ENCODE measurements around the gene TMEM121B.

The TMEM121B gene

DNA sequence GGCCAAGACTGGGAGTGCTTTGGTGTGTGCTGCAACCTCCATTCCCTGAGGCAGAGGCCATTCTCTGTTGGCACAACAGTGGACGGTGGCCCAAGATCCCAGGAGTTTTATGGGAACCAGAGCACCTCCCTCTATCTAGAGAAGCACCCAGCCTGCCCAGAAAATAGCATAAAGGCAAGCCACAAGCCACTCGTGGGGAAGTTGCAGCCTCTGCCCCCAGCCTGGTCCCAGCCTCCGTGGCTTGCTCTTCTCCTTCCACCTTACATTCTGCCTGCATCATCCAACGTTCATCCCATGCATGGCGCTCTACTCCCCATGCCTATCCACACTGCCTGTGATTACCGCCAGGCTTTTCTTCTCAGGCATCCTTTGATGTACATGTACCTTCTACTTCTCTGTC is 20.5 kb downstream of the TMEM121B start:
- Mint-ChIP-seq H3K27ac (peak overlapping the region; percentile 23), H3K4me1 (ENCODE audit: low read depth) (peaks cover 77% of the 10 kb centered on the region), H3K9me3 (no peaks in the 10 kb centered on the region), H3K4me3 (peak overlapping the region; percentile 40), H3K36me3 (ENCODE audit: low read depth) (peaks cover 74% of the 10 kb centered on the region), H3K27me3 (ENCODE audit: low read depth) (no peaks in the 10 kb centered on the region)

DNA sequence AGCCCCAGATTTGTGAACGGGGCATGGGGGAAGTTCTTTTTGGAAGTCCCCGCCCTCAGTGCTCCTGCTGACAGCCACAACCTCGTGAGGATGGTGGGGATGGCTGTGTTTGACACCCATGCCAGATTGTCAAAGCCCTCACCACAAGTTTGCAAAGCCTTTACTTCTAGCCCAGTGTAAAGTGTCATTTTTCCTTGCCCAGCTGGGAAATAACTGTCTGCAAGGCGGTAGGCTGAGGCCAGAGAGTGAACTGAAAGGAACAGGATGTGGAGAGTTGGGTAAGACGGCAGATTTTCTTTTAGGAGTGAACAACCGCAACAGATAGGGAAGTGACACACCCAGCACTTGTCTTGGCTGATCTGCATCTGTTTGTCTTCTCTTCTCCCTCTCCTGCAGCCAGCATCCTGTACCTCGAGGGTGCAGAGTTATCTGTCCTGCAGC is 22.8 kb downstream of the TMEM121B start:
- Mint-ChIP-seq H3K27ac (peak overlapping the region; percentile 88), H3K9me3 (no peaks in the 10 kb centered on the region), H3K36me3 (ENCODE audit: low read depth) (peaks cover 67% of the 10 kb centered on the region), H3K27me3 (ENCODE audit: low read depth) (no peaks in the 10 kb centered on the region), H3K4me1 (ENCODE audit: low read depth) (peaks cover 76% of the 10 kb centered on the region), H3K4me3 (peak overlapping the region; percentile 78)

DNA sequence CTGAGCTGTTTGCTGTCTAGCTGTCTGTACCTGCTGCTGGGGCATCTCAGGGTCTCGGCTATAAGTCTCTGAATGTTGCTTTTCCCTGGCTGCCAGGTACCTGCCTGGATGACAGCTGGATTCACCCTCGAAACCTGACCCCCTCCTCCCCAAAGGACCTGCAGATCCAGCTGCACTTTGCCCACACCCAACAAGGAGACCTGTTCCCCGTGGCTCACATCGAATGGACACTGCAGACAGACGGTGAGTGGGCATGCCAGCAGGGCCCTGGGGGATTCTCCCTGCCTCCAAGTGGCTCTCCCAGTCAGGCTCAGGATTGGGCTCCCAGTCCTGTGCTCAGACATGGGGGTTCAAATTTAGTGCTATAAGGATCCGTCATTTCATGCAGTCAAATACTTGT is 23.5 kb downstream of the TMEM121B start:
- H3K36me3 Mint-ChIP-seq (ENCODE audit: low read depth): peaks cover 69% of the 10 kb centered on the region
- peak overlapping the region; percentile 88 for H3K27ac Mint-ChIP-seq
- peak overlapping the region; percentile 78 for H3K4me3 Mint-ChIP-seq
- no peaks in the 10 kb centered on the region for H3K27me3 Mint-ChIP-seq (ENCODE audit: low read depth)
- H3K9me3 Mint-ChIP-seq: no peaks in the 10 kb centered on the region
- peaks cover 78% of the 10 kb centered on the region for H3K4me1 Mint-ChIP-seq (ENCODE audit: low read depth)

GRCh38 chr22:17097062-17097461 is 24.1 kb downstream of the TMEM121B start:
- Mint-ChIP-seq H3K27ac (no peak overlapping the region), H3K4me3 (no peak overlapping the region), H3K27me3 (ENCODE audit: low read depth) (no peaks in the 10 kb centered on the region), H3K36me3 (ENCODE audit: low read depth) (peaks cover 67% of the 10 kb centered on the region), H3K9me3 (no peaks in the 10 kb centered on the region), H3K4me1 (ENCODE audit: low read depth) (peaks cover 78% of the 10 kb centered on the region)

DNA sequence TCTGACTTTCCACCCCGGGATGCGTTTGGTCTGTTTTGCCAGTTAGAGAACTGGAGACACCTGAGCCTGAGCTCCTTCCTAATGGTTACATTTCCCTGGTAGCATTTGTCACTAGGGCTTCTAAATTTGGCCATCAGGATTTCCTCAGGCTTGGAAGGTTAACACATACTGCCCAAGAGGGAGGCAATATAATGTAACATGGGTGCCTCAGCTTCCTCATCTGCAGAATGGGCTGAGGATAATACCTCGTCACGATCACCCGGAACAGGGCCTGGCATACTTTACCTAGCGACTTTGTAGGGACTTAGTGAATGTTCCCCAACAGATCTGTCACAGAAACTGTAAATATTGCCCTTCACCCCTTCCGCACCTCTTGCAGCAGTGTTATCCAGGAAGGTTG is 25.1 kb downstream of the TMEM121B start:
- H3K4me1 Mint-ChIP-seq (ENCODE audit: low read depth): peaks cover 75% of the 10 kb centered on the region

DNA sequence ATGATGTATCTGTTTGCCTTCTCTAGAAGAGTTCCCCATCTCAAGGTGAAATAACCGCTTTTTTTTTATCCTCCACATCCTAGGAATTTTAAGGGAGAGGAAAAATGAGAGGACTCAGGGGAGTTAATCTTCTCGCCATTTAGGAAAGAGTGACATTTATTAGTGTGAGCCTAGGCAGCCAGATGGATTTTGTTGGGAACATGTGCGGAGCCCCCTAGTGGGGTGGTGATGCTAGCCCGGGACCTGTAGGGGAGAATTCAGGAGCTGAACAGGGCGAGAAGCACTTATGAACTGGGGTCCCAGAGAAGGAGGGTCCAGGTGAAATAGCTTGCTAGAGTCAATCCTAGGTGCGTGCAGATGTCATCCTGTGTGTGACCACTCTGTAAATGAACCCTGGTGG is 25.6 kb downstream of the TMEM121B start:
- no peak overlapping the region for H3K4me3 Mint-ChIP-seq
- H3K4me1 Mint-ChIP-seq (ENCODE audit: low read depth): peaks cover 75% of the 10 kb centered on the region
- H3K27me3 Mint-ChIP-seq (ENCODE audit: low read depth): no peaks in the 10 kb centered on the region
- peaks cover 60% of the 10 kb centered on the region for H3K36me3 Mint-ChIP-seq (ENCODE audit: low read depth)
- no peak overlapping the region for H3K27ac Mint-ChIP-seq
- no peaks in the 10 kb centered on the region for H3K9me3 Mint-ChIP-seq

More for the DNA sequence above, 25.1 kb downstream of the TMEM121B start:
- no peak overlapping the region for H3K27ac Mint-ChIP-seq
- no peak overlapping the region for H3K4me3 Mint-ChIP-seq
- H3K36me3 Mint-ChIP-seq (ENCODE audit: low read depth): peaks cover 62% of the 10 kb centered on the region
- H3K27me3 Mint-ChIP-seq (ENCODE audit: low read depth): no peaks in the 10 kb centered on the region
- H3K9me3 Mint-ChIP-seq: no peaks in the 10 kb centered on the region

GRCh38 chr22:17093081-17093480 is 28.1 kb downstream of the TMEM121B start:
- no peak overlapping the region for H3K27ac Mint-ChIP-seq
- no peak overlapping the region for H3K4me3 Mint-ChIP-seq
- H3K27me3 Mint-ChIP-seq (ENCODE audit: low read depth): no peaks in the 10 kb centered on the region
- H3K4me1 Mint-ChIP-seq (ENCODE audit: low read depth): peaks cover 64% of the 10 kb centered on the region
- no peaks in the 10 kb centered on the region for H3K9me3 Mint-ChIP-seq
- peaks cover 44% of the 10 kb centered on the region for H3K36me3 Mint-ChIP-seq (ENCODE audit: low read depth)

- H3K4me1 Mint-ChIP-seq (ENCODE audit: low read depth): peaks cover 65% of the 10 kb centered on the region
- no peak overlapping the region for H3K4me3 Mint-ChIP-seq
- H3K27ac Mint-ChIP-seq: no peak overlapping the region
- H3K36me3 Mint-ChIP-seq (ENCODE audit: low read depth): peaks cover 43% of the 10 kb centered on the region
- H3K9me3 Mint-ChIP-seq: no peaks in the 10 kb centered on the region
- H3K27me3 Mint-ChIP-seq (ENCODE audit: low read depth): no peaks in the 10 kb centered on the region
Measured at GRCh38 chr22:17091851-17092250, 29.3 kb downstream of the TMEM121B start.

- no peak overlapping the region for H3K4me3 Mint-ChIP-seq
- no peak overlapping the region for H3K27ac Mint-ChIP-seq
- H3K4me1 Mint-ChIP-seq (ENCODE audit: low read depth): peaks cover 66% of the 10 kb centered on the region
Measured at GRCh38 chr22:17090550-17090949, 30.6 kb downstream of the TMEM121B start.

DNA sequence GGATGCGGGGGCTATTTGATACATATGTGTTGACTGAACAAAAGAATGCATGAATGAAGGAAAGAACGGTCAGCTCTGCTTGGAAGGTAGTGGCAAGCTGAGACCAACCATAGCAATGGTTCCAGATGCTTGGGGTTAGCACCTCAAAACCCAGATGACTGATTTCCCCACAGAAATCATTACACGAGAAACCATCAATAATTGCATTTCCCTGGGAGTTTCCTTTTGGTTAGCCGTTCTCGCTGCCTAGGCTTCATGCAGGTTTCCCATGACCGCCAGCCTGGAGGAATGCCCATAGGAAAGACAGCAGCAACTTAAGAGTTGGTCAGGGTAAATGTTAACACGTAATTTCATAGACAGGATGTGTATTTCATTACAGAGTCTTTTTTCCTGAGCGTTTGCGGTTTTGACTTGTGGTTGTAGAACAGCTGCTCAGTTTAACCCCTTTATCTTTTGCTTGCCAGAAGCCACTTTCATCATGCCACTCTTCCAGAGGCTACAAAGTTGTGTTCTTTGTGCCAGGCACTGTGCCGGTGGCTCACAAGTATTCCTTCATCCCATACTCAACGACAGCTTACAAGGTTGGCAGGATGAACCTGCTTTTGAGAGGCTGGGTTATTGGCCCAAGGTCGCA is 33.5 kb downstream of the TMEM121B start:
- peaks cover 53% of the 10 kb centered on the region for H3K4me1 Mint-ChIP-seq (ENCODE audit: low read depth)
- H3K4me3 Mint-ChIP-seq: peak overlapping the region; percentile 92
- H3K27ac Mint-ChIP-seq: peak overlapping the region; percentile 90
- no peaks in the 10 kb centered on the region for H3K27me3 Mint-ChIP-seq (ENCODE audit: low read depth)
- no peaks in the 10 kb centered on the region for H3K9me3 Mint-ChIP-seq
- peaks cover 28% of the 10 kb centered on the region for H3K36me3 Mint-ChIP-seq (ENCODE audit: low read depth)

More at GRCh38 chr22:17090550-17090949, 30.6 kb downstream of the TMEM121B start:
- Mint-ChIP-seq H3K9me3 (no peaks in the 10 kb centered on the region), H3K36me3 (ENCODE audit: low read depth) (peaks cover 46% of the 10 kb centered on the region), H3K27me3 (ENCODE audit: low read depth) (no peaks in the 10 kb centered on the region)

DNA sequence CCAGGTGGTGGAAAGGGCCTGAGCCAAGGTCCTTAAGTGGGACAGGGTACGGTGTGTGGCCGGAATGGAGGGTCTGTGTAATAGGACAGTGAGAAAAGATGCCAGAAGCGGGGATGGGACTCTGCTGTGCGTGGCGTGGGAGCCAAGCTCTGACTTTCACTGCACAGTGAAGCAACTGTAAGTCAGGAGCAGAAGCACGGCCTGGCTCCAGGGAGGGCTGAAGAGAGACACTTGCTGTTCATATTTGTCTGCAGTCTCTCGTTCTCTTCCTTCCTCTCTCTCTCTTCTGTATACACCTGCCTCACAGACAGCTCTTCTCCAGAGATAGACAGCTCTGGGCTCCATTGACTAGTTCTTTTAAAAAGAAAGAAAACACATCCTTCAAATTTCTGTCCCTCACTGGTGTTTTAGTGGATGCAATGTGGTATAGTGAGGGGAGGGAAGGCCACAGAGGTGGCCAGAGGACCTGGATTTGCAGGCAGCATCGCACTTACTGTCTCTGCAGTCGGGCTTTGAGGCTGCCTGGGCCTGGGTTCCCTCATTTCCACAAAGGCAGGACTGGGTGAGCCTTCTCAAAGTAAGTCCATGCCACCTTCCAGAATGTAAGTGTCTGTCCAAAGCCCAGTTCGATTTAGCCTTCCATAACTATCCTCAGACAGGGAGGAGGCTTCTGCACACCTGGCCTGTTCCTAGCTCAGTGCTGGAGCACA is 34.2 kb downstream of the TMEM121B start:
- Mint-ChIP-seq H3K27me3 (ENCODE audit: low read depth) (no peaks in the 10 kb centered on the region), H3K9me3 (no peaks in the 10 kb centered on the region), H3K4me3 (peak overlapping the region; percentile 92), H3K4me1 (ENCODE audit: low read depth) (peaks cover 48% of the 10 kb centered on the region), H3K27ac (peak overlapping the region; percentile 90), H3K36me3 (ENCODE audit: low read depth) (peaks cover 25% of the 10 kb centered on the region)

- Mint-ChIP-seq H3K27me3 (ENCODE audit: low read depth) (no peaks in the 10 kb centered on the region), H3K9me3 (no peaks in the 10 kb centered on the region), H3K4me1 (ENCODE audit: low read depth) (peaks cover 44% of the 10 kb centered on the region), H3K4me3 (peak overlapping the region; percentile 92), H3K36me3 (ENCODE audit: low read depth) (peaks cover 21% of the 10 kb centered on the region), H3K27ac (peak overlapping the region; percentile 90)
Measured at GRCh38 chr22:17086296-17086695, 34.9 kb downstream of the TMEM121B start.

- Mint-ChIP-seq H3K4me1 (ENCODE audit: low read depth) (peaks cover 38% of the 10 kb centered on the region), H3K9me3 (no peaks in the 10 kb centered on the region), H3K27ac (peak overlapping the region; percentile 90), H3K36me3 (ENCODE audit: low read depth) (peaks cover 18% of the 10 kb centered on the region), H3K27me3 (ENCODE audit: low read depth) (no peaks in the 10 kb centered on the region), H3K4me3 (peak overlapping the region; percentile 92)
Measured at GRCh38 chr22:17085277-17086181, 35.6 kb downstream of the TMEM121B start.

DNA sequence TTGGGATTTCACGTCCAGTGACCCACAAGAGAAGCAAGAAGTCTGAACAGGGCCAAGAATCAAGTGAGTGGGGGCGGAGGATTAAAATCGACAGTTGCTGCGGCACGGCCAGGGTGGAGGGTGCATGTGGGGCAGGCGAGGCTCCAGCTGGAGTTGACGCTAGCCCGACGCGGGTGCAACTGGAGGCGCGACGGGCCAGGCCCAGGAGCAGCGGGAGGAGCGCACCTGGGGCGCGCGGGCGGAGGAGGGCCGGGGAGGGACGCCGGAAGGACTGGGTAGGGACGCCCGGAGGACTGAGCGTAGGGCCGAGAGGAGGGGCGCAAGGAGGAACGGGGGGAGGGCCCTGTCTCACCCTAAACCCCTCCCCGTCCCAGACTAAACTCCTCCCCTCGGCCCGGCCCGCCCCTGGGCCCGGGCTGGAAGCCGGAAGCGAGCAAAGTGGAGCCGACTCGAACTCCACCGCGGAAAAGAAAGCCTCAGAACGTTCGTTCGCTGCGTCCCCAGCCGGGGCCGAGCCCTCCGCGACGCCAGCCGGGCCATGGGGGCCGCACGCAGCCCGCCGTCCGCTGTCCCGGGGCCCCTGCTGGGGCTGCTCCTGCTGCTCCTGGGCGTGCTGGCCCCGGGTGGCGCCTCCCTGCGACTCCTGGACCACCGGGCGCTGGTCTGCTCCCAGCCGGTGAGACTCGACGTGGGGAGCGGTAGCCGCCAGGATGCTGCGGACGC is 36.4 kb downstream of the TMEM121B start, which contains the start of gene IL17RA:
Gene IL17RA (plus strand): TSS at position 447 of the 723 bp plus-strand sequence. CDS start 92 bp downstream, at position 539.
- Mint-ChIP-seq H3K36me3 (ENCODE audit: low read depth) (peaks cover 17% of the 10 kb centered on the region), H3K4me3 (peak within 1 kb of the TSS; percentile 92), H3K27ac (peak within 1 kb of the TSS; percentile 94), H3K27me3 (ENCODE audit: low read depth) (no peaks in the 10 kb centered on the region), H3K9me3 (no peaks in the 10 kb centered on the region), H3K4me1 (ENCODE audit: low read depth) (peaks cover 34% of the 10 kb centered on the region)
